Erythroblast (primary cell): ENCODE measurements around the gene IFT57.

Experiments used
- GATA1 ChIP-seq: IDR thresholded peaks from 2 replicates; pipeline ENCODE4 v1.6.1; 2011; ENCODE audit warnings: low read depth, mild to moderate bottlenecking, control low read depth, low read length, moderate library complexity
- POLR2A ChIP-seq: IDR thresholded peaks from 2 replicates; pipeline ENCODE4 v1.6.1; 2011; ENCODE audit warnings: mild to moderate bottlenecking, low read length

- no peak for TF ChIP-seq POLR2A
- TF ChIP-seq GATA1: no peak
These were observed 57.8 kb downstream of the IFT57 start for GRCh38 chr3:108164391-108164790.
